HG03139 (cell line): ENCODE data around the gene CACNA1I.

ENCODE experiments used
- ATAC-seq: cut with Tn5 transposase; IDR thresholded peaks from one replicate; pipeline ENCODE4 v1.9.1; 2021; ENCODE audit not compliant: unreplicated experiment

Gene CACNA1I

DNA sequence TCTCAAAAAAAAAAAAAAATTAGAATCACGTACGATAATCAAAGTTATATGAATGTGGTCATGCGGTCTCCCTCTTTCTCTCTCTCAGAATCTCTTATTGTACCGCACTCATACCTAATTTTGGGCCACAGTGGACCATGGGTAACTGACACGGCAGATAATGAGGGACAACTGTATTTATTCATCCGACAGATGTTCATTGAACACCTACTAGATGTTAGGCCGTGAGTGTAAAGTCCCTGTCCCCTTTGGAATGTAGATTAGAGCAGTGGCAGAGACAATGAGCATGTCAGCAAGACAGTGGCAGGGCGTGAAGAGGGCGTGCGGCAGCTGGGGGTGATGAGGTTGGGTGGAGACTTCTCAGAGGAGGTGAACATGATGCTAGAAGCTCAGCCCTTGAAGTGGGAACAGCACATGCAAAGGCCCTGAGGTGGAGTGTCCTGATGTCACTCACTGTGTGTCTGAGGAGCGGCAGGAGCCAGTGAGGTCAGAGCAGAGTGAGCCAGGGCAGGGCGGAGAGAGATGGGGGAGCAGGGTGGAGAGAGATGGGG, 25.1 kb downstream of the CACNA1I start:
- no peak for ATAC-seq

GRCh38 chr22:39596601-39597000, 26.0 kb downstream of the CACNA1I start:
- ATAC-seq = no peak

DNA sequence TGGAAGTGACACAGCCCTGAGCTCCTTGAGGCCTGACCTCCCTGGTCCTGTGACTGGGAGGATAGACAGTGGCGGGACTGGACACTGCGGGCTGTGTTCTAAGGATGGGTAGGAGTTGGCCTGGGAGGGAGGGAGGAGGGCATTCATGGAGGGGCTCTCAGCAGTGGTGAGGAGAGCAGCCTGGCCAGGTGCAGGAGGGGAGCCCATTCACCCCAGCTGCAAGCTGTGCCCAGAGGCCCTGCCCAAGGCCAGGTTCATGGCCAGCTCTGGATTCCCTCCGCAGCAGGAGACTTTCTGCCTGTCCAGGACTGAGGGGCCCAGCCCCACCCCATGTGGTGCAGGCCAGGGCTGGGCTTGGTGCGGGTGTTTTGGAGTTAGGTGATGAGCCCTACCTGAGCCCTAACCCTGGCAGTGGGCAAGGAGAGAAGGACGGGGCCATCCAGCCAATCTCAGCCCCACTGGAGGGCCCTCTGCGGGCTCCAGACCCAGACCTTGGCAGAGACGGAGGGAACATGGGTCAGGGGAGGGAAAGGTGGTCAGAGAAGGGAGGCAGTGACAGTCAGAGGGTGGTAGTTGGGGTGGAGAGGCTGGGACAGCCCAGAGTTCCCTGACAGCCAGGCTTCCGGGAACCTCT, 26.8 kb downstream of the CACNA1I start:
- no peak for ATAC-seq

GRCh38 chr22:39598017-39598965, 27.7 kb downstream of the CACNA1I start:
- no peak for ATAC-seq

DNA sequence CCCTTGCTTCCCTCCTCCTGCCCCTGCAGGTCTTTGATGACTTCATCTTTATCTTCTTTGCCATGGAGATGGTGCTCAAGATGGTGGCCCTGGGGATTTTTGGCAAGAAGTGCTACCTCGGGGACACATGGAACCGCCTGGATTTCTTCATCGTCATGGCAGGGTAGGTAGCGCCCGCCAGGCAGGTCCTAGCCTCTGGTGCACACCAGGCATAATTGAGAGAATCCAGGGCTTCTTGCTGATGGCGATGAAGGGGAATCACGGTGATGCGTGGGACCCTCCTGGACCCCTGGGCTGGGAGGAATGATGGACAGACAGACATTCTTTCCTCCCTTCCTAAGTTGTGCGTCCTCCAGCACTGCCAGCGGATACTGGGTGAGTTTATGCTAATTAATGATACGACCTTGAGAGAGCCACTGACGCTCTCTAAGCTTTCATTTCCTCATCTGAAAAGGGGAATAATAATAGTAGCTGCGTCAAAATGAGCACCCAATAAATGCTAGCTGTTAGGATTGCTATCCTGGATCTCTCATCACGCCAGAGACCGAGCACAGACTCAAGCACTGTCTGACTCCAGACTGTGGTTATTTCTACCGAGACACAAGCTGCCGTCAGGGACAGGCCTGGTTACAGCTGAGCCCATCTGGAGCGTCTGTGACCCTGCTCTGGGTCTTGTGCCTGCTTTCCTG, 30.1 kb downstream of the CACNA1I start:
- no peak for ATAC-seq

- ATAC-seq = no peak
These were observed 30.6 kb downstream of the CACNA1I start for GRCh38 chr22:39601180-39601535.

DNA sequence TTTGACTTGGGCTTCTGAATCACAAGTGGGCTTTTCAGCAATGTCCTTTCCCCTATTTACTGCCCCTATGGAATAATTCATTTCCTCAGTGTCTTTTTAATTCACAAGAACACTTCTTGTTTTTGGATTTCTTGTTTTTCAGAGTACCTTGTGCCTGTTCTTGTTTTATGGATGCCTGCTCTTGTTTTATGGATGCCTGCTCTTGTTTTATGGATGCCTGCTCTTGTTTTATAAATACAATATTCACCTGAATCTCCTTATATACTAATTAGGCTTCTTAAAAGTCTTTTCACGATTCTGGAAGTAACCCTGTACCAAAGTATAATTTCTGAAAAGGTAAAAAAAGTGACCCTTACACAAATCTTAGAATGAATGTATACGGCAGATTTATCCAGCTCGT, 32.8 kb downstream of the CACNA1I start:
- ATAC-seq = no peak

DNA sequence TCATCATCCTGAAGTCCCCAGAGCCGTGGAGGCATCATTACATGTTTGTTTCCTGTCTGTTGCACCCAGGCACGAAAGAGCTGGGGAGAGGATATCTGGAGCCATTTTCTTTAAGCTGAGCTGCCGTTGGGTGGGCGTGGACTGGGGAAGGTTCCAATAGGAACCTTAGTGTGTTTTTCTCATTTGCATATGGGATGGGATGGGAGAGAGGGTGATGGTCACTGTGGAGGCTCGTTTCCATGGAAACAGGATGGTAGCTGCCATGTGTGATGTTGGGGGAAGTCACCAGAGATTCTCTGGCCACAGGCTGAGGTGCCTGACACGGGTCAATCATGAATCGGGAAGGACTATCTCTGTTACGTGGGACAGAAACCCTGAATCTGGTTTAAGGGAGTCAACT, 39.7 kb downstream of the CACNA1I start:
- no peak for ATAC-seq

DNA sequence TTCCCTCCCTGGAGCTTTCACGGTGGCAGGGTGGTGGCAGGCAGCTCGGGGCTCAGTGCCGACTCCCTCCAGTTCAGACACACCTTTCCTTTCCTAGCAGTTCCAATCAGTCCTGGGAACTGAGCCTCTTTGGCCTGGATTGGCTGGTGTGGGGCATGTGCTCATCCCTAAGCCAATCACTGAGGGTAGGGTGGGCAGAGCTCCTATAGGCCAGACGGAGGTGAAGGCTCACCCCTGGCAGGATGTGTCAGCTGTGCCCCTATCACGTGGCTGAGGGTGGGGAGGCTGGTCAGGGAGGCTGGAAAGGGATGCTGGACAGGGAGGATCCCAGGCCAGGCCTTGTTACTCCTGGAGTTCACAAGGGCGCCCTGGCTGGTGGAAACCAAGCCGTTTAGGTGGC, 40.2 kb downstream of the CACNA1I start:
- ATAC-seq = no peak

- no peak for ATAC-seq
These were observed 40.8 kb downstream of the CACNA1I start for GRCh38 chr22:39611360-39611759.

- no peak for ATAC-seq
These were observed 42.4 kb downstream of the CACNA1I start for GRCh38 chr22:39612811-39613548.

GRCh38 chr22:39613549-39613921, 43.0 kb downstream of the CACNA1I start:
- ATAC-seq = no peak

GRCh38 chr22:39614442-39614841, 43.9 kb downstream of the CACNA1I start:
- ATAC-seq = no peak

DNA sequence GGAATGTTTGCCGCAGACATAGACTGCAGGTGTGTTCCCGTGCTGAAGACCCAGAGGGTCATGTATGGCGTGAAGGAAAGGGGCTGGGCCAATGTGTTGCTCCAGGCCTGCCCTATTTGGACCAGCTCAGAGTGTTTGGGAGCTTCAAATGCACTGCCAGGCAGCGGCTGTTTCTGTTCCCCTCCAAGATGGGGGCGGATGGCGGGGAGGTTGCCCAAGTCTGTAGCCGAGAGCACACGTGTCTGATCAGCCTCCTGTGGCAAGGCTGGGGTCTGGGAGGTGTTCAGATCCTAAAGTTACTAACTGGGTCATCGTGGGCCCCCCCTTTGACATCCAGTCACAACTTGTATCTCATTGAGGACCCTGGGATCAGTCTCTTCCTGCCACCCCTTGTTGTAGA, 45.5 kb downstream of the CACNA1I start:
- ATAC-seq = no peak

DNA sequence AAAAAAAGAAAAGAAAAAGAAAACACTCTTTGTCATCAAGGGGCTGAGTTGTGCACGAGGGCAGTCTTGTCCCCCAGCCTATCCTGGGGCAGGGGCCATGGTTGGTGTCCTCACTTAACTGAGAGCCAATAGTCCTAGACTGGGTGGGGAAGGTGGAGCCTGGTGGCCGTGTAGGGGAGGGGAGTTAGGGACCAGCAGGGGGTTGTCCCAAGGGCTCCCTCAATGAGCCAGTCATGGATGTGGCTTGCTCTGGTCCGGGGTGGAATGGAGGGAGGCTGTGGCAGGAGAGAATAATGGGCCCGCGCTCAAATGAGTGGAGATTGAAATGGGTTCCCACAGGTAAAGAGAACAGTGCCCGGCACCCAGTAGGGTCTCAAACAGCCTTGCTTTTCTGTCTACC, 46.2 kb downstream of the CACNA1I start:
- no peak for ATAC-seq

DNA sequence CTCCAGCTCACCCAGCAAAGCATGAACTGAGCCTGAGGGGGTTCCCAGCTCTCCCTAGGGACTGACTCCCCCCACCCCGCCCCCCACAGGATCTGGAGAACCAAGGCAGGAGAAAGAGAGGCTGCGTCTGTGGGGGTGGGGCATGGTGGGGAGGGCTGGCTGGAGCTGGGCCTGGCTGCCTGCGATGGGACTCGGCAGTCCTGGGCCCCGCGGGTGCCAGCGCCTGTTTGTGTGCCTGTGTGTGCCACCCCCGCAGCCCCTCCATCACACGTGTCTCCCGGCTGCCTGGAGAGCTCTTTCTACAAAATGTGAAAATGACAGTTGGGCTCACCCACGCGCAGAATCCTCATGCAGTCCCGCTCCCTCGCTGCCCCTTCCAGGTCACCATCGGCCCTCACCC, 46.8 kb downstream of the CACNA1I start:
- no peak for ATAC-seq

GRCh38 chr22:39617970-39618757, 47.6 kb downstream of the CACNA1I start:
- no peak for ATAC-seq

DNA sequence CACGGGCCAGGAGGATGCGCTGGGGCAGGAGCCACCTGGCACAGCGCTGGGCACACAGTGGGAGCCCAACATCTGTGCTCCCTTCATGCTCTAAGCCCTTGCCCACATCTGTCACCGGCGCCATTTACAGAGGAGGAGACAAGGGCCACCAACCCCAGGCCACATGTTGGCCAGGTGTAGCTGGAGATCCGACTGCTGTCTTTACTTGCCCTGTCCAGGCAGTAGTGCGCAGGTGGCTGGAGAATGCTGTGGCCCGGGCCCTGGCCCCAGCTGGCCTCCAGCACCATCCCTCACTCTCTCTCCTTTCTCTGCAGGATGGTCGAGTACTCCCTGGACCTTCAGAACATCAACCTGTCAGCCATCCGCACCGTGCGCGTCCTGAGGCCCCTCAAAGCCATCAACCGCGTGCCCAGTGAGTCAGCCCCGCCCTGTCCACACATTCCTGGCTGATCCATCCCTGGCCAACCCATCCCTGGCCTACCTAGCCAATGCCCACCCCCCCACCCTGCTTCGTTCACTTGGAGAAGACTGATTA, 48.5 kb downstream of the CACNA1I start:
- no peak for ATAC-seq

DNA sequence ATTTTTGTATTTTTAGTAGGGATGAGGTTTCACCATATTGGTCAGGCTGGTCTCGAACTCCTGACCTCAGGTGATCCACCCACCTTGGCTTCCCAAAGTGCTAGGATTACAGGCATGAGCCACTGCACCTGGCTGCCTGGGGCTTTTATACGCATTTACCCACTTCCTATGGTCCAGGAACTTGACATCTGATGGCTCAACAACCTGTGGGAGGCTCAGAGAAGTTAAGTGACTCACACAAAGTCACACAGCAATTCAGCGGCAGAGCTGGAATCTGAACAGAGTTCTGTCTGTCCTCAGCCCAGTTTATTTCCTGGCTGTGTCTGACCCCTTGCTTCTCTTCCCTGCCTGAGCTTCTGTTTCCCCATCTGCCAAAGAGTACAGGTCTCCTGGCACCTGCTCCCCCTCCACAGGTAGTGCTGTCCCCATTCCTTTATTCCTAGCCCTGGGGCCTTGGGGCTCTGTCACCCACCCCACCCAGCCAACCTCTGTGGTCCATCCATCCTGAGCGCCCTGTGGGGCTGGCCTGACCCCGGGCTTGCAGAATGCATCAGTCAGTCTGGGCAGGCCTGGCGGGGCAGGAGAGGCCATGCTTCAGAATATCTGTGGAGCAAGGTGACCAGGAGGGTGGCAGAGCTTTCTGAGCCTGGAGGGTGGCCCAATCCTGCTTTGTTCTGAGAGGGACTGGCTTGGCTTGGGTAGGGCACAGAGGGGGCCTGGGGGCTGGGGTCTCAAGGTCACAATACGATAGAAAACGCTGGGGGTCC, 50.6 kb downstream of the CACNA1I start:
- no peak for ATAC-seq
